OCI-LY1 (cell line): Measurements from ENCODE around the gene NHERF2.

ENCODE experiments used
- H2AFZ ChIP-seq: fragments of 200-600 bp; sonication (generic), shearing (Covaris generic); 2 replicates; pipeline ENCODE4 v1.6.0; 2014; ENCODE audit warnings: antibody characterized with exemption, mild to moderate bottlenecking, low read length
- H3F3A ChIP-seq: fragments of 200-600 bp; sonication (generic), shearing (Covaris generic); 2 replicates; pipeline ENCODE4 v1.6.0; 2014; ENCODE audit warnings: mild to moderate bottlenecking, antibody characterized with exemption, low read length, moderate library complexity; ENCODE audit not compliant: insufficient read depth
- H3K27ac ChIP-seq: fragments of 200-600 bp; sonication (generic); 2 replicates; pipeline ENCODE4 v1.5.1; 2014; ENCODE audit warnings: low read length, mixed run types, mild to moderate bottlenecking, low read depth; ENCODE audit not compliant: poor library complexity, severe bottlenecking
- H3K27me3 ChIP-seq: fragments of 200-600 bp; sonication (generic); 2 replicates; pipeline ENCODE4 v1.6.0; 2014; ENCODE audit warnings: antibody characterized with exemption, mild to moderate bottlenecking, low read length, moderate library complexity; ENCODE audit not compliant: insufficient read depth
- H3K36me3 ChIP-seq: fragments of 200-600 bp; sonication (generic); 2 replicates; pipeline ENCODE4 v1.6.1; 2014; ENCODE audit warnings: mild to moderate bottlenecking, antibody characterized with exemption, low read length, moderate library complexity, mixed read lengths; ENCODE audit not compliant: insufficient read depth
- H3K4me1 ChIP-seq: fragments of 200-600 bp; sonication (generic); 2 replicates; pipeline ENCODE4 v1.5.1; 2014; ENCODE audit warnings: mild to moderate bottlenecking, low read length, moderate library complexity; ENCODE audit not compliant: insufficient read depth, severe bottlenecking
- H3K4me2 ChIP-seq: fragments of 200-600 bp; sonication (generic), shearing (Covaris generic); 2 replicates; pipeline ENCODE4 v1.6.1; 2014; ENCODE audit warnings: low read length
- H3K4me3 ChIP-seq: fragments of 200-600 bp; sonication (generic); 2 replicates; pipeline ENCODE4 v1.5.1; 2014; ENCODE audit warnings: low read length, low read depth, mild to moderate bottlenecking, mixed read lengths; ENCODE audit not compliant: poor library complexity, severe bottlenecking
- H3K79me2 ChIP-seq: fragments of 200-600 bp; shearing (Covaris generic); 2 replicates; pipeline ENCODE4 v1.6.1; 2016; ENCODE audit warnings: mixed run types, low read length, mixed read lengths; ENCODE audit not compliant: insufficient read depth
- H3K9ac ChIP-seq: fragments of 200-600 bp; sonication (generic), shearing (Covaris generic); 2 replicates; pipeline ENCODE4 v1.6.1; 2014; ENCODE audit warnings: mild to moderate bottlenecking, low read length, mixed read lengths
- H3K9me2 ChIP-seq: fragments of 200-600 bp; sonication (generic), shearing (Covaris generic); 2 replicates; pipeline ENCODE4 v1.6.1; 2014; ENCODE audit warnings: low read depth, mild to moderate bottlenecking, low read length, mixed read lengths
- H3K9me3 ChIP-seq: fragments of 200-600 bp; shearing (Covaris generic); 2 replicates; pipeline ENCODE4 v1.6.1; 2014; ENCODE audit warnings: low read length, mixed read lengths
- H4K20me1 ChIP-seq: fragments of 200-600 bp; sonication (generic), shearing (Covaris generic); 2 replicates; pipeline ENCODE4 v1.6.0; 2016; ENCODE audit warnings: mild to moderate bottlenecking, low read length; ENCODE audit not compliant: insufficient read depth
- EZH2 ChIP-seq: fragments of 200-600 bp; sonication (generic), shearing (Covaris generic); IDR thresholded peaks from 2 replicates; pipeline ENCODE4 v1.8.0; 2017; ENCODE audit warnings: borderline replicate concordance, mixed run types, mild to moderate bottlenecking, antibody characterized with exemption, low read length, moderate library complexity, mixed read lengths
- TF ChIP-seq, protein P1 (sequence below): fragments of 200-600 bp; sonication (generic), shearing (Covaris generic); IDR thresholded peaks from 2 replicates; pipeline ENCODE4 v1.5.1; 2017; ENCODE audit warnings: mild to moderate bottlenecking, antibody characterized with exemption, low read length, moderate library complexity, mixed read lengths

Gene NHERF2

DNA sequence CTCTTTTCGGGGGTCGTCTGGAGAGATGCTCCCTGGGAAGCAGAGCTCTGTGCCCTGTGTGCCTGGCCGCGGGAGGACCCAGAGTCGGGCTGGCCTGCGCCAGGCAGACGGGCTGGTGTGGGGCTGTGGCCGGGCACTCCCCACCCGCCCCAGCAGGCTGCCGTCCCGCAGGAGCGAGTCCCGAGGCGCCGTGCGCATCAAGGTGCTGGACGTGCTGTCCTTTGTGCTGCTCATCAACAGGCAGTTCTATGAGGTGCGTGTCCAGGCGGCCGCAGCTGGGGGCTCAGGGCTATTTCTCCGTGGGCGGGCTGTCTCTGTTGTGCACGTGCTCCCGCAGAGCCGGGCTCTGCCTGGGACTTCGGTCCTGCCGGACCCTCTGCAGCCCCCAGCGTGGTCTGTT, 36.1 kb downstream of the NHERF2 start:
- no peak overlapping the region for H3K9ac ChIP-seq
- no peaks in the 10 kb centered on the region for H4K20me1 ChIP-seq
- no peaks in the 10 kb centered on the region for H3K9me2 ChIP-seq
- no peaks in the 10 kb centered on the region for H3K9me3 ChIP-seq
- H3K27ac ChIP-seq = no peak overlapping the region
- no peaks in the 10 kb centered on the region for H3K27me3 ChIP-seq
- H3K79me2 ChIP-seq = no peaks in the 10 kb centered on the region
- peaks cover 36% of the 10 kb centered on the region for H3K36me3 ChIP-seq
- H3F3A ChIP-seq = no peaks in the 10 kb centered on the region
- no peak overlapping the region for H3K4me2 ChIP-seq
- no peak overlapping the region for H3K4me3 ChIP-seq
- no peak overlapping the region for H2AFZ ChIP-seq
- TF ChIP-seq EZH2 = no peak
- TF ChIP-seq, protein P1, sequence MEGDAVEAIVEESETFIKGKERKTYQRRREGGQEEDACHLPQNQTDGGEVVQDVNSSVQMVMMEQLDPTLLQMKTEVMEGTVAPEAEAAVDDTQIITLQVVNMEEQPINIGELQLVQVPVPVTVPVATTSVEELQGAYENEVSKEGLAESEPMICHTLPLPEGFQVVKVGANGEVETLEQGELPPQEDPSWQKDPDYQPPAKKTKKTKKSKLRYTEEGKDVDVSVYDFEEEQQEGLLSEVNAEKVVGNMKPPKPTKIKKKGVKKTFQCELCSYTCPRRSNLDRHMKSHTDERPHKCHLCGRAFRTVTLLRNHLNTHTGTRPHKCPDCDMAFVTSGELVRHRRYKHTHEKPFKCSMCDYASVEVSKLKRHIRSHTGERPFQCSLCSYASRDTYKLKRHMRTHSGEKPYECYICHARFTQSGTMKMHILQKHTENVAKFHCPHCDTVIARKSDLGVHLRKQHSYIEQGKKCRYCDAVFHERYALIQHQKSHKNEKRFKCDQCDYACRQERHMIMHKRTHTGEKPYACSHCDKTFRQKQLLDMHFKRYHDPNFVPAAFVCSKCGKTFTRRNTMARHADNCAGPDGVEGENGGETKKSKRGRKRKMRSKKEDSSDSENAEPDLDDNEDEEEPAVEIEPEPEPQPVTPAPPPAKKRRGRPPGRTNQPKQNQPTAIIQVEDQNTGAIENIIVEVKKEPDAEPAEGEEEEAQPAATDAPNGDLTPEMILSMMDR = no peak
- H3K4me1 ChIP-seq = peaks cover 9% of the 10 kb centered on the region

DNA sequence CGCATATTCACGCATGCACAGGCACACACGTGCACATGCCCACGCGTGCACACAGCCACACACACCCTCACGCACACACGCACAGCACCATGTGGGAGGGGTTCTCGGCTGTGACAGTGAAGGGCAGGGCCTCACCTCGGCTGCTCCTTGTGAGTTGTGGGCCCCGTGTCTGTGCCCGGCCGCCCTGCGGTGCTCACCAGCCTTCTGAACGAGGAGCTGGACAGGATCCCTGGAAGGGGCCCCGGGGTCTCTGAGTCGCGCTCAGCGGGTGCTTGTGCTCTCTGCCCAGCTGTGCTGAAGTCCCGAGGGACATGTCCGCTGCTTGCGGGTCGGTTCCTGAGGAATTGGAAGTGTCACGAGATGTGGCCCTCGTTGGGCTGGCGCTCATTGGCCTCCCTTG, 37.2 kb downstream of the NHERF2 start:
- Histone ChIP-seq H3K27me3 (no peaks in the 10 kb centered on the region), H3K27ac (no peak overlapping the region), H3K4me3 (no peak overlapping the region), H3K4me1 (peaks cover 3% of the 10 kb centered on the region), H3K9me3 (no peaks in the 10 kb centered on the region), H3K9me2 (no peaks in the 10 kb centered on the region), H3K4me2 (no peak overlapping the region), H2AFZ (no peak overlapping the region), H3K79me2 (no peaks in the 10 kb centered on the region), H3K36me3 (peaks cover 43% of the 10 kb centered on the region), H3K9ac (no peak overlapping the region), H4K20me1 (no peaks in the 10 kb centered on the region), H3F3A (no peaks in the 10 kb centered on the region)
- no peak for TF ChIP-seq EZH2
- TF ChIP-seq, protein P1 = no peak

DNA sequence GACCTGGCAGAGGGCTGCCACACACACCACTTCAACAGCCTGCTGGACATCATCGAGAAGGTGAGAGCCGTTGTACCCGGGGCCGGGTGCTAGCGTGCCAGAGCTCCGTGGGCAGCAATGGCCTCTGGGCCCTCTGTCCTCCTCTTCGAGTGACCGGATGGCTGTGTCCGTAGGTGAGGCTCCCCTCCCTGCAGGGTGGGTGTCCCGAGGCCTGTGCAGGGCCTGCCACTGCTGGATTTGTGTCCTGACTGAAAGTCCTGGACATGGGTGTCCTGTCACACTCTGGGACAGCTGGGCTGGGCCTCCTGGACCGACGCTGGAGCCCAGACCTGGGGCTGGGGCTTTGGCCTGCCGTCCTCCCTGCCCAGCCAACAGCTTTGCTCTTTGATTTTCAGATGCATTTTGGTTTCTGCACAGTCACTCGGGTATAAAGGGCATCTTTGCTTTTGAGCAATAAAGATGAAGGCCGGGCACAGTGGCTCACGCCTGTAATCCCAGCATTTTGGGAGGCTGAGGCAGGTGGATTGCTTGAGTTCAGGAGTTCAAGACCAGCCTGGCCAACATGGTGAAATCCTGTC, 37.8 kb downstream of the NHERF2 start:
- H3K9me3 ChIP-seq = no peaks in the 10 kb centered on the region
- H3K4me3 ChIP-seq = no peak overlapping the region
- no peaks in the 10 kb centered on the region for H3K27me3 ChIP-seq
- no peaks in the 10 kb centered on the region for H3K4me1 ChIP-seq
- H3F3A ChIP-seq = no peaks in the 10 kb centered on the region
- no peak overlapping the region for H2AFZ ChIP-seq
- H3K9ac ChIP-seq = no peak overlapping the region
- no peak overlapping the region for H3K4me2 ChIP-seq
- no peaks in the 10 kb centered on the region for H4K20me1 ChIP-seq
- H3K9me2 ChIP-seq = no peaks in the 10 kb centered on the region
- H3K79me2 ChIP-seq = no peaks in the 10 kb centered on the region
- no peak overlapping the region for H3K27ac ChIP-seq
- TF ChIP-seq, protein P1 = no peak
- no peak for TF ChIP-seq EZH2
- peaks cover 43% of the 10 kb centered on the region for H3K36me3 ChIP-seq
